OCI-LY3 (cell line): ENCODE results near the gene HEXD.

Experiments used
- CTCF ChIP-seq: fragments of 200-600, 300-600 bp; sonication (generic); IDR thresholded peaks from 2 replicates; pipeline ENCODE4 v1.5.1; 2014; ENCODE audit warnings: antibody characterized with exemption, low read length, low read depth
- EZH2phosphoT487 ChIP-seq: fragments of 200-600 bp; shearing (Covaris generic); IDR thresholded peaks from 2 replicates; pipeline ENCODE4 v1.6.1; 2018; ENCODE audit warnings: antibody characterized with exemption, mixed run types, low read depth

GRCh38 chr17:82406131-82406671, 11.9 kb upstream of the HEXD start:
- TF ChIP-seq CTCF (no peak), EZH2phosphoT487 (no peak)
